Mesendoderm (in vitro differentiated cells): ENCODE data around the gene DCAF7.
A peak's percentile ranks its signal among the peaks of the same experiment; 100 is the strongest.

Experiments
- DNase-seq: peaks from one replicate; pipeline ENCODE4 v3.0.0; 2013
- H2AK5ac ChIP-seq: 2 replicates; pipeline ENCODE4 v1.6.1; 2013; ENCODE audit warnings: low read length, inconsistent platforms
- H2BK120ac ChIP-seq: 2 replicates; pipeline ENCODE4 v1.6.1; 2013; ENCODE audit warnings: low read depth, mild to moderate bottlenecking, low read length, moderate library complexity, mixed read lengths
- H2BK15ac ChIP-seq: replicated peaks from 2 replicates; pipeline ENCODE4 v1.6.1; 2013; ENCODE audit warnings: low read depth, mild to moderate bottlenecking, moderate library complexity
- H2BK5ac ChIP-seq: 2 replicates; pipeline ENCODE4 v1.6.1; 2013; ENCODE audit warnings: low read length, inconsistent platforms
- H3K18ac ChIP-seq: 2 replicates; pipeline ENCODE4 v1.6.1; 2013; ENCODE audit warnings: mild to moderate bottlenecking, low read length, mixed read lengths
- H3K23ac ChIP-seq: one replicate; pipeline ENCODE4 v1.6.1; 2013; ENCODE audit warnings: low read length
- H3K27ac ChIP-seq: 2 replicates; pipeline ENCODE4 v1.5.1; 2013; ENCODE audit warnings: low read depth, mild to moderate bottlenecking, inconsistent platforms, low read length, moderate library complexity
- H3K27me3 ChIP-seq: 2 replicates; pipeline ENCODE4 v1.6.1; 2013; ENCODE audit warnings: low read length, control low read depth, mild to moderate bottlenecking, inconsistent platforms; ENCODE audit not compliant: insufficient read depth, poor library complexity
- H3K36me3 ChIP-seq: 2 replicates; pipeline ENCODE4 v1.6.1; 2013; ENCODE audit warnings: low read length, inconsistent platforms; ENCODE audit not compliant: control insufficient read depth, insufficient read depth
- H3K4ac ChIP-seq: one replicate; pipeline ENCODE4 v1.6.1; 2013; ENCODE audit warnings: low read depth, mild to moderate bottlenecking, low read length, moderate library complexity
- H3K4me1 ChIP-seq: 2 replicates; pipeline ENCODE4 v1.6.1; 2013; ENCODE audit warnings: low read depth, low read length, inconsistent platforms; ENCODE audit not compliant: control insufficient read depth
- H3K4me2 ChIP-seq: 2 replicates; pipeline ENCODE4 v1.6.1; 2013; ENCODE audit warnings: low read length
- H3K4me3 ChIP-seq: 2 replicates; pipeline ENCODE4 v1.5.1; 2013; ENCODE audit warnings: mild to moderate bottlenecking, low read length
- H3K56ac ChIP-seq: one replicate; pipeline ENCODE4 v1.6.1; 2013; ENCODE audit warnings: low read length
- H3K79me1 ChIP-seq: 2 replicates; pipeline ENCODE4 v1.6.1; 2013; ENCODE audit warnings: low read length, inconsistent platforms
- H3K79me2 ChIP-seq: 2 replicates; pipeline ENCODE4 v1.6.1; 2013; ENCODE audit warnings: mild to moderate bottlenecking, low read length; ENCODE audit not compliant: control insufficient read depth, insufficient read depth
- H3K9ac ChIP-seq: 2 replicates; pipeline ENCODE4 v1.6.1; 2013; ENCODE audit warnings: low read length, inconsistent platforms
- H4K5ac ChIP-seq: one replicate; pipeline ENCODE4 v1.6.1; 2013; ENCODE audit warnings: low read length
- H4K8ac ChIP-seq: one replicate; pipeline ENCODE4 v1.6.1; 2013; ENCODE audit warnings: low read depth, mild to moderate bottlenecking, control low read depth, low read length, moderate library complexity
- WGBS: extraction: QIAGEN DNeasy Blood & Tissue Kit; methylation state at CpG from one replicate; pipeline ENCODE4 v1.1.7; 2013; ENCODE audit warnings: low lambda C conversion rate, missing lambda C conversion rate; ENCODE audit not compliant: insufficient coverage; ENCODE audit errors: extremely low coverage; 5-methylcytosine and 5-hydroxymethylcytosine counted together

Gene DCAF7

DNA sequence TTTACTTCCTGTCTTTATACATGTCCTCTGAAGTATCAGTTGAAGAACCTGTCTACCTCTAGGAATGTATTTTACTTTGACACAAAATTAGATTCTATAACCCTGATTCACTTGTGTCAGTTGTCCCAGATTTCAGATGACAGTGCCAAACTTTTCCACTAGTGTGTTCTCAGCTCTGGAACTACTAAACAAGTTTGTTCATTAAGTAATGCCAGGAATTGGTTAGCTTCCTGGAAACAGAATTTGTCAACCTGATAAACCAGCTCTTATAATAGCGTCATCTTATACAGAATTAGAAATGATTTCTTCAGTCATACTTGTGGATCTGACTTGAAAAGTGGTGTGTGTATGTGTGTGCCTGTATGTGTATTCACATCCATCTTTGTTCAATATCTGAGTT, 79.3 kb downstream of the DCAF7 start:
- H3K36me3 ChIP-seq, result no peaks in the 10 kb centered on the region

DNA sequence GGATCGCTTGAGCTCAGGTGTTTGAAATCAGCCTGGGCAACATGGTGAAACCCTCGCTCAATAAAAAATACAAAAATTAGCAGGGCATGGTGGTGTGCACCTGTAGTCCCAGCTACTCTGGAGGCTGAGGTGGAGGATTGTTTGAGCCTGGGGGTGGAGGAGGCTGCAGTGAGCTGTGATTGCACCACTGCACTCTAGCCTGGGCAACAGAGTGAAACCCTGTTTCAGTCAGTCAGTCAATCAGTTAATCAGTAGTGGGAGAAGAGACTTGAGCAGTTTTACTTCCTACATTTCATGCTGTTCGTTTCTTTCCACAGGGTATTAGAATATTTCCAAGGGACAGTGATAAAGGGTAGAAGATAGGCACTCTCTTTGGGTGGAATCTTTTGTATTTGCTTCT, 80.8 kb downstream of the DCAF7 start:
- Histone ChIP-seq H3K36me3 (no peaks in the 10 kb centered on the region), H3K27ac (no peak overlapping the region), H2BK5ac (no peak overlapping the region), H2BK120ac (no peak overlapping the region), H3K27me3 (no peaks in the 10 kb centered on the region), H3K79me2 (peaks cover 6% of the 10 kb centered on the region), H4K8ac (no peak overlapping the region), H2BK15ac (no peak overlapping the region), H3K79me1 (peaks cover 7% of the 10 kb centered on the region), H3K9ac (no peak overlapping the region), H3K4me2 (no peak overlapping the region), H3K23ac (no peak overlapping the region), H3K4me3 (no peak overlapping the region), H3K18ac (no peak overlapping the region), H4K5ac (no peak overlapping the region), H3K4me1 (peaks cover 9% of the 10 kb centered on the region), H2AK5ac (no peak overlapping the region), H3K56ac (no peak overlapping the region), H3K4ac (no peak overlapping the region)
- WGBS, result no CpG with 5 or more reads among the region's 3 CpGs
- no peak for DNase-seq

More for the DNA sequence above, 79.3 kb downstream of the DCAF7 start:
- H3K27ac ChIP-seq, result no peak overlapping the region
- WGBS, result no CpG with 5 or more reads among the region's 1 CpG
- peaks cover 13% of the 10 kb centered on the region for H3K79me2 ChIP-seq
- no peak overlapping the region for H3K4me2 ChIP-seq
- H4K5ac ChIP-seq, result no peak overlapping the region
- H3K9ac ChIP-seq, result no peak overlapping the region
- no peak overlapping the region for H2AK5ac ChIP-seq
- no peak overlapping the region for H2BK5ac ChIP-seq
- H3K4ac ChIP-seq, result no peak overlapping the region
- no peak overlapping the region for H2BK15ac ChIP-seq
- DNase-seq, result no peak
- H3K18ac ChIP-seq, result no peak overlapping the region
- no peak overlapping the region for H3K56ac ChIP-seq
- H3K4me3 ChIP-seq, result no peak overlapping the region
- no peak overlapping the region for H2BK120ac ChIP-seq
- H3K27me3 ChIP-seq, result no peaks in the 10 kb centered on the region
- H4K8ac ChIP-seq, result no peak overlapping the region
- no peak overlapping the region for H3K23ac ChIP-seq
- peaks cover 11% of the 10 kb centered on the region for H3K79me1 ChIP-seq
- H3K4me1 ChIP-seq, result peaks cover 9% of the 10 kb centered on the region

DNA sequence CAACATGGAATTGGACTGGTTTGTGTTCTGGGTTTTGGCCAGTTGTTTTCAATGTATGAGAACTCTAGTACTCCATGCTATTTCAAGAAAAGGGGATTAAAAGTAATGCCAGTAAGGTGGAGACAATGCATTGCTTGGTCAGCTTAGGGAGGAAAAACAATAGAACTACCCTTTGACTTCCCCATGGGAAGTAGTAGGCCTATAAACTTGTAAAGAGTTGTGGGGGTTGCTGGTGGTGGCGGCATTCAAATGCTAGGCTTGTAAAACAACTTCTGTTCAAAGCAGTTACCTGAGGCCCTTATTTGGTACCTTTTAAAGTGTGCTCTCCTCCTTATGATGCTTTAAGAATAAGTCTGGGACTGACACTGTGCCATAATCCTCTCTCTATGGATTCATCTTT, 81.3 kb downstream of the DCAF7 start:
- no peak overlapping the region for H3K23ac ChIP-seq
- no peak overlapping the region for H3K4me2 ChIP-seq
- H3K4me3 ChIP-seq, result no peak overlapping the region
- peaks cover 2% of the 10 kb centered on the region for H3K36me3 ChIP-seq
- H3K18ac ChIP-seq, result no peak overlapping the region
- no peak overlapping the region for H2AK5ac ChIP-seq
- no peak overlapping the region for H4K5ac ChIP-seq
- H3K27me3 ChIP-seq, result no peaks in the 10 kb centered on the region
- no peak overlapping the region for H2BK15ac ChIP-seq
- H3K9ac ChIP-seq, result no peak overlapping the region
- H3K56ac ChIP-seq, result no peak overlapping the region
- no peak overlapping the region for H2BK5ac ChIP-seq
- H3K79me2 ChIP-seq, result peaks cover 5% of the 10 kb centered on the region
- H4K8ac ChIP-seq, result no peak overlapping the region
- H3K4ac ChIP-seq, result no peak overlapping the region
- H2BK120ac ChIP-seq, result no peak overlapping the region
- DNase-seq, result no peak
- no CpG with 5 or more reads among the region's 1 CpG for WGBS
- H3K4me1 ChIP-seq, result peaks cover 9% of the 10 kb centered on the region
- no peak overlapping the region for H3K27ac ChIP-seq
- H3K79me1 ChIP-seq, result peaks cover 10% of the 10 kb centered on the region

DNA sequence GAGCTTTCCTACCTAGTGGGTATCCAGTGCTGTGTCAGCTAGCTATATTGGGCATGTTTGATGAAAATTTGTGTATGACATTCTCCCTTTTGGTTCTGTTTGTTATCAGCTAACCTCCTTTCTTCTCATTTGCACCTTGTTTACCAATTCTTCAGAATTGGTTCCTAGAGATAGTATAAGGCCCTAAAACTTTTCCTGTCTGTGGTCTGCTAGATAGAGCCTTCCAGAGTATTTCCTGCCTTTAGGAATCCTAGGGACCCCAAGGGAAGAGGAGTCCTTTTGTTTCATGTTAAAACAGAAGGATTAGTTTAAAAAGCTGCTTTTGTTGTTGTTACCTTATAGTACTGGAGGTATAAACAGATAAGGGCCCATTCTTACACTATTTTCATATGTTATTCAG, 83.5 kb downstream of the DCAF7 start:
- H4K8ac ChIP-seq, result no peak overlapping the region
- peaks cover 3% of the 10 kb centered on the region for H3K36me3 ChIP-seq
- H3K18ac ChIP-seq, result no peak overlapping the region
- no peak overlapping the region for H3K4ac ChIP-seq
- DNase-seq, result peak; percentile 56
- no peak overlapping the region for H2AK5ac ChIP-seq
- peak overlapping the region; percentile 72 for H3K27ac ChIP-seq
- H3K4me1 ChIP-seq, result peaks cover 6% of the 10 kb centered on the region
- peaks cover 8% of the 10 kb centered on the region for H3K79me1 ChIP-seq
- no peak overlapping the region for H4K5ac ChIP-seq
- H3K27me3 ChIP-seq, result no peaks in the 10 kb centered on the region
- no peak overlapping the region for H2BK120ac ChIP-seq
- H2BK15ac ChIP-seq, result no peak overlapping the region
- H3K4me3 ChIP-seq, result no peak overlapping the region
- H3K9ac ChIP-seq, result no peak overlapping the region
- peak overlapping the region; percentile 58 for H3K56ac ChIP-seq
- peak overlapping the region; percentile 59 for H2BK5ac ChIP-seq
- no peak overlapping the region for H3K23ac ChIP-seq
- peaks cover 2% of the 10 kb centered on the region for H3K79me2 ChIP-seq
- no peak overlapping the region for H3K4me2 ChIP-seq

DNA sequence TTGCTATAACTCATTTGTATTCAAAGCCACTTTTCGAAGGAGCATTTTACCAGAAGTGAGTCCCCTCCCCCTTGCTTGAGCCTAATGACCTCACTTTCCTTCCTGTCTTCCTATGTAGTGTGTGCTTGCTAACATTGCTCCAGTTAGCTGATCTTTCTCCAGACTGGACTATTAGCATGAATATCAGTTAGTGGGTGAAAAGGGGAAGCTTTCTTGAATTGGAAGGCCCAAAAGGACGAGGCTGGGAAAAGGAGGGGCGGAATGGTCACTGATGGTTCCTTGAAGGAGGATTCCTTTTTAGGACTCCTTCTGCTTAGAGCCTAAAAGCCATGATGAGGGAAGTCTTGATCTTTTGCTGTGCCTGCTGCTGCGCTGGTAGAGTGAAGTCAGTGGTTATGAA, 83.9 kb downstream of the DCAF7 start:
- H3K79me1 ChIP-seq, result peaks cover 8% of the 10 kb centered on the region
- DNase-seq, result peak; percentile 78
- H4K8ac ChIP-seq, result no peak overlapping the region
- peaks cover 8% of the 10 kb centered on the region for H3K4me1 ChIP-seq
- no peak overlapping the region for H3K4ac ChIP-seq
- no peak overlapping the region for H3K4me3 ChIP-seq
- H3K56ac ChIP-seq, result peak overlapping the region; percentile 80
- peak overlapping the region; percentile 30 for H3K4me2 ChIP-seq
- no peak overlapping the region for H4K5ac ChIP-seq
- H3K9ac ChIP-seq, result peak overlapping the region; percentile 50
- no peak overlapping the region for H2BK15ac ChIP-seq
- H3K23ac ChIP-seq, result peak overlapping the region; percentile 59
- H3K36me3 ChIP-seq, result peaks cover 4% of the 10 kb centered on the region
- H3K27ac ChIP-seq, result peak overlapping the region; percentile 72
- no peaks in the 10 kb centered on the region for H3K27me3 ChIP-seq
- H3K79me2 ChIP-seq, result peaks cover 2% of the 10 kb centered on the region
- WGBS, result no CpG with 5 or more reads among the region's 4 CpGs
- H2BK5ac ChIP-seq, result peak overlapping the region; percentile 73
- H3K18ac ChIP-seq, result no peak overlapping the region
- H2BK120ac ChIP-seq, result no peak overlapping the region
- peak overlapping the region; percentile 10 for H2AK5ac ChIP-seq

DNA sequence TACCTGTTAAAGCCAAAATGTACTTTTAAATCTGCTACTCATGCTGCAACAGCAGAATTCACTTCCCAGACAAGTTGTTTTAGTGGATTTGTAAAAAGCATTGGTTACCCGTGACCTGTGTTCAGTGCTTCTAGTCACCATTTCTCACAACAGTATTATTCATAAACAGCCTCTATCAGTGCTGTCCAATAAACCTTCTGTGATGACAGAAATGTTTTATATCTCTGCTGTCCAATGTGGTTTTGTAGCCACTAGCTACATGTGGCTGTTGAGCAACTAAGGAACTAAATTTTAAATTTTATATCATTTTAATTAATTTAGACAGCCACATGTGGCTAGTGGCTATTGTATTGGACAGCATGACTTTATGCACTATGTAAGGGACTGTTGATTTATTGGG, 84.5 kb downstream of the DCAF7 start:
- H3K4me2 ChIP-seq, result no peak overlapping the region
- H2AK5ac ChIP-seq, result no peak overlapping the region
- H3K27ac ChIP-seq, result peak overlapping the region; percentile 72
- H3K56ac ChIP-seq, result peak overlapping the region; percentile 26
- H4K5ac ChIP-seq, result no peak overlapping the region
- no peak overlapping the region for H3K4me3 ChIP-seq
- no peak overlapping the region for H3K4ac ChIP-seq
- peaks cover 5% of the 10 kb centered on the region for H3K36me3 ChIP-seq
- H2BK5ac ChIP-seq, result no peak overlapping the region
- DNase-seq, result no peak
- peaks cover 8% of the 10 kb centered on the region for H3K4me1 ChIP-seq
- WGBS, result no CpG with 5 or more reads among the region's 1 CpG
- H3K79me2 ChIP-seq, result peaks cover 2% of the 10 kb centered on the region
- no peak overlapping the region for H3K23ac ChIP-seq
- peaks cover 8% of the 10 kb centered on the region for H3K79me1 ChIP-seq
- no peak overlapping the region for H2BK15ac ChIP-seq
- H3K9ac ChIP-seq, result peak overlapping the region; percentile 50
- no peak overlapping the region for H2BK120ac ChIP-seq
- H3K18ac ChIP-seq, result no peak overlapping the region
- H4K8ac ChIP-seq, result no peak overlapping the region
- no peaks in the 10 kb centered on the region for H3K27me3 ChIP-seq
